Hepatocyte (in vitro differentiated cells): ENCODE results near the gene PRRT3. TPM values are rescaled to one million over a fixed set of nuclear protein-coding genes. Genes with fewer than 3 reads are reported as not detected.
"Not testable (repeated sequence)": the region's sequence is repeated elsewhere in the genome, so short reads cannot be mapped to it uniquely, and the experiment has no call there.

ENCODE experiments used
- DNase-seq: peaks from one replicate; pipeline ENCODE4 v3.0.0-alpha.2; 2016; ENCODE audit warnings: low spot score
- H2AFZ ChIP-seq: fragments of 200-600 bp; sonication (generic); 2 replicates; pipeline ENCODE4 v1.6.0; 2016; ENCODE audit warnings: antibody characterized with exemption, mild to moderate bottlenecking
- H3K27ac ChIP-seq: fragments of 200-600 bp; sonication (generic); 2 replicates; pipeline ENCODE4 v1.5.1; 2016; ENCODE audit warnings: mild to moderate bottlenecking
- H3K27me3 ChIP-seq: fragments of 200-600 bp; sonication (generic); 2 replicates; pipeline ENCODE4 v1.6.1; 2016
- H3K36me3 ChIP-seq: fragments of 200-600 bp; sonication (generic); replicated peaks from 2 replicates; pipeline ENCODE4 v1.5.1; 2016; ENCODE audit warnings: low read depth; ENCODE audit not compliant: insufficient read depth
- H3K4me1 ChIP-seq: fragments of 200-600 bp; sonication (generic); 2 replicates; pipeline ENCODE4 v1.5.1; 2016; ENCODE audit warnings: mild to moderate bottlenecking, moderate library complexity; ENCODE audit not compliant: insufficient read depth
- H3K4me2 ChIP-seq: fragments of 200-600 bp; sonication (generic); 2 replicates; pipeline ENCODE4 v1.6.0; 2016
- H3K4me3 ChIP-seq: fragments of 200-600 bp; sonication (generic); 2 replicates; pipeline ENCODE4 v1.5.1; 2016; ENCODE audit warnings: mild to moderate bottlenecking
- H3K79me2 ChIP-seq: fragments of 200-600 bp; sonication (generic); 2 replicates; pipeline ENCODE4 v1.6.0; 2017; ENCODE audit warnings: mild to moderate bottlenecking
- H3K9me2 ChIP-seq: fragments of 200-600 bp; sonication (generic); replicated peaks from 2 replicates; pipeline ENCODE4 v1.6.0; 2017; ENCODE audit warnings: mild to moderate bottlenecking; ENCODE audit not compliant: insufficient read depth
- H3K9me3 ChIP-seq: fragments of 200-600 bp; sonication (generic); 2 replicates; pipeline ENCODE4 v1.5.1; 2016; ENCODE audit warnings: low read depth, mild to moderate bottlenecking
- H4K20me1 ChIP-seq: fragments of 200-600 bp; sonication (generic); 2 replicates; pipeline ENCODE4 v1.6.0; 2016; ENCODE audit warnings: mild to moderate bottlenecking; ENCODE audit not compliant: insufficient read depth, poor library complexity, severe bottlenecking
- EZH2 ChIP-seq: fragments of 200-600 bp; sonication (generic); IDR thresholded peaks from 2 replicates; pipeline ENCODE4 v1.6.1; 2016; ENCODE audit warnings: antibody characterized with exemption, mild to moderate bottlenecking, borderline replicate concordance
- EZH2phosphoT487 ChIP-seq: fragments of 200-600 bp; sonication (generic); IDR thresholded peaks from one replicate; pipeline ENCODE4 v1.6.1; 2018; ENCODE audit warnings: antibody characterized with exemption, mild to moderate bottlenecking, low read depth, moderate library complexity; ENCODE audit not compliant: unreplicated experiment, severe bottlenecking
- WGBS: methylation state at CpG from one replicate; pipeline ENCODE4 v1.1.6; 2016; ENCODE audit warnings: low lambda C conversion rate; ENCODE audit errors: missing lambda C conversion rate; 5-methylcytosine and 5-hydroxymethylcytosine counted together
- polyA plus RNA-seq: library from polyadenylated mRNA; unstranded; fragments of >200 nt; fragmentation: Nextera tagmentation; extraction: Ambion mirVana; gene quantifications from 2 replicates; pipeline ENCODE4 v1.2.1, GENCODE V29; 2016
- total RNA-seq: library from RNA; depleted of rRNA; stranded (reverse); fragments of >200 nt; gene quantifications from 2 replicates; pipeline ENCODE4 v1.2.3, GENCODE V29; 2014
- TF ChIP-seq, protein P1 (sequence below): fragments of 200-600 bp; sonication (generic); IDR thresholded peaks from 2 replicates; pipeline ENCODE4 v1.5.1; 2016; ENCODE audit warnings: antibody characterized with exemption, mild to moderate bottlenecking; ENCODE audit not compliant: poor library complexity

Gene PRRT3
- total and polyA plus RNA-seq, 2 experiments from 2014 or later: 2.0 to 2.5 TPM

DNA sequence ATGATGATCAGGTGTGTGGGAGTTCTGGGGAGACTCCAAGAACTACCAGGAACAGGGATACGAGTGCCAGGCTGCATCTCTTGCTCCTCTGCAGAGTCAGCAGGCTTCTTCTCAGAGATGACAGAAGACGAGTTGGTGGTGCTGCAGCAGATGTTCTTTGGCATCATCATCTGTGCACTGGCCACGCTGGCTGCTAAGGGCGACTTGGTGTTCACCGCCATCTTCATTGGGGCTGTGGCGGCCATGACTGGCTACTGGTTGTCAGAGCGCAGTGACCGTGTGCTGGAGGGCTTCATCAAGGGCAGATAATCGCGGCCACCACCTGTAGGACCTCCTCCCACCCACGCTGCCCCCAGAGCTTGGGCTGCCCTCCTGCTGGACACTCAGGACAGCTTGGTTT is 7.9 kb downstream of the PRRT3 start:
- Histone ChIP-seq H3K79me2 (no peaks in the 10 kb centered on the region), H3K27me3 (no peaks in the 10 kb centered on the region), H4K20me1 (no peaks in the 10 kb centered on the region), H3K4me3 (no peak overlapping the region), H3K9me2 (no peaks in the 10 kb centered on the region), H3K4me2 (no peak overlapping the region), H3K9me3 (no peaks in the 10 kb centered on the region), H3K36me3 (no peaks in the 10 kb centered on the region), H3K27ac (no peak overlapping the region), H3K4me1 (peaks cover 4% of the 10 kb centered on the region), H2AFZ (no peak overlapping the region)
- 95% methylated on average over 11 of the region's 11 CpGs for WGBS
- no peak for DNase-seq
- no peak for TF ChIP-seq EZH2phosphoT487

DNA sequence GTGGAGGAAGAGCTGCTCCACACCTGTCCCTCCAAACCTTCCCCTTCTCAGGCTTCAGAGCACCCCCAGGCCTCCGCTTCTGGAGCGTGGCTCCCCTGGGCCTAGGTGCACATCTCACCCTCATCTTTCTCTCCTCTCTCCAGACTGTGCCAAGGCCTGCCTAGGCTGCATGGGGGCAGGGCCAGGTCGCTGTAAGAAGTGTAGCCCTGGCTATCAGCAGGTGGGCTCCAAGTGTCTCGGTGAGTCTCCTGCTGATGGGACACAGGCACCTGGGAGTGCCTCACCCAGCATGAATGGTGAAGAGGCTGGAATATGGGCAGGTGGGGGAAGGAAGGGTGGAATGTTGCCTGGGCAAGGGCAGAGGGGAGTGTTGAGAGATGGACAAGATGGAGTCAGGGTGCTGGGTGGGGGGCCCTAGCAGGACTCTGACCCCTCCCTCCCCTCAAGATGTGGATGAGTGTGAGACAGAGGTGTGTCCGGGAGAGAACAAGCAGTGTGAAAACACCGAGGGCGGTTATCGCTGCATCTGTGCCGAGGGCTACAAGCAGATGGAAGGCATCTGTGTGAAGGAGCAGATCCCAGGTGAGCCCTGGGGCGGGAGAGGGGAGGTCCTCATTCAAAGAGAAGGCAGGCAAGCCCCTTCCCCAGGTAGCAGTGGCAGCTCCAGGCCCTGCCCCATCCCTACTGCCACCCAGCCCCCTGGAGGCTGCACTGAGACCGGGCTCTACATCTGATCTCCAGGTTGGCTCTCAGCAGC is 9.1 kb downstream of the PRRT3 start:
- Histone ChIP-seq H3K79me2 (no peaks in the 10 kb centered on the region), H3K36me3 (no peaks in the 10 kb centered on the region), H3K4me1 (peaks cover 4% of the 10 kb centered on the region), H3K4me2 (no peak overlapping the region), H4K20me1 (no peaks in the 10 kb centered on the region), H3K9me3 (no peaks in the 10 kb centered on the region), H3K4me3 (no peak overlapping the region), H2AFZ (no peak overlapping the region), H3K27ac (no peak overlapping the region), H3K9me2 (no peaks in the 10 kb centered on the region), H3K27me3 (no peaks in the 10 kb centered on the region)
- no peak for DNase-seq
- TF ChIP-seq, protein P1, sequence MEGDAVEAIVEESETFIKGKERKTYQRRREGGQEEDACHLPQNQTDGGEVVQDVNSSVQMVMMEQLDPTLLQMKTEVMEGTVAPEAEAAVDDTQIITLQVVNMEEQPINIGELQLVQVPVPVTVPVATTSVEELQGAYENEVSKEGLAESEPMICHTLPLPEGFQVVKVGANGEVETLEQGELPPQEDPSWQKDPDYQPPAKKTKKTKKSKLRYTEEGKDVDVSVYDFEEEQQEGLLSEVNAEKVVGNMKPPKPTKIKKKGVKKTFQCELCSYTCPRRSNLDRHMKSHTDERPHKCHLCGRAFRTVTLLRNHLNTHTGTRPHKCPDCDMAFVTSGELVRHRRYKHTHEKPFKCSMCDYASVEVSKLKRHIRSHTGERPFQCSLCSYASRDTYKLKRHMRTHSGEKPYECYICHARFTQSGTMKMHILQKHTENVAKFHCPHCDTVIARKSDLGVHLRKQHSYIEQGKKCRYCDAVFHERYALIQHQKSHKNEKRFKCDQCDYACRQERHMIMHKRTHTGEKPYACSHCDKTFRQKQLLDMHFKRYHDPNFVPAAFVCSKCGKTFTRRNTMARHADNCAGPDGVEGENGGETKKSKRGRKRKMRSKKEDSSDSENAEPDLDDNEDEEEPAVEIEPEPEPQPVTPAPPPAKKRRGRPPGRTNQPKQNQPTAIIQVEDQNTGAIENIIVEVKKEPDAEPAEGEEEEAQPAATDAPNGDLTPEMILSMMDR: no peak
- no peak for TF ChIP-seq EZH2phosphoT487
- no peak for TF ChIP-seq EZH2
- WGBS: 89% methylated on average over 8 of the region's 11 CpGs

GRCh38 chr3:9942164-9942563 is 10.0 kb downstream of the PRRT3 start:
- H3K4me1 ChIP-seq: no peaks in the 10 kb centered on the region
- no peaks in the 10 kb centered on the region for H3K9me3 ChIP-seq
- H3K4me2 ChIP-seq: no peak overlapping the region
- TF ChIP-seq EZH2 (no peak), EZH2phosphoT487 (no peak)
- TF ChIP-seq, protein P1: no peak
- H3K9me2 ChIP-seq: no peaks in the 10 kb centered on the region
- H3K79me2 ChIP-seq: no peaks in the 10 kb centered on the region
- 93% methylated on average over 4 of the region's 4 CpGs for WGBS
- no peak for DNase-seq
- H4K20me1 ChIP-seq: no peaks in the 10 kb centered on the region
- H3K27ac ChIP-seq: no peak overlapping the region
- no peaks in the 10 kb centered on the region for H3K36me3 ChIP-seq
- no peak overlapping the region for H3K4me3 ChIP-seq
- H3K27me3 ChIP-seq: no peaks in the 10 kb centered on the region
- no peak overlapping the region for H2AFZ ChIP-seq

- Histone ChIP-seq H4K20me1 (no peaks in the 10 kb centered on the region), H3K36me3 (no peaks in the 10 kb centered on the region), H3K79me2 (peaks cover 11% of the 10 kb centered on the region), H2AFZ (no peak overlapping the region), H3K4me3 (no peak overlapping the region), H3K9me3 (no peaks in the 10 kb centered on the region), H3K9me2 (no peaks in the 10 kb centered on the region), H3K4me2 (no peak overlapping the region), H3K27ac (no peak overlapping the region), H3K27me3 (no peaks in the 10 kb centered on the region), H3K4me1 (no peaks in the 10 kb centered on the region)
- TF ChIP-seq, protein P1: no peak
- TF ChIP-seq EZH2 (no peak), EZH2phosphoT487 (no peak)
- WGBS: 99% methylated on average over 10 of the region's 10 CpGs
- DNase-seq: no peak
These were observed 11.5 kb downstream of the PRRT3 start for GRCh38 chr3:9940746-9941145.

GRCh38 chr3:9939906-9940305 is 12.3 kb downstream of the PRRT3 start:
- 97% methylated on average over 23 of the region's 32 CpGs for WGBS
- H3K9me3 ChIP-seq, H2AFZ ChIP-seq, H3K36me3 ChIP-seq, H3K27me3 ChIP-seq, H3K4me2 ChIP-seq, H4K20me1 ChIP-seq, H3K27ac ChIP-seq, H3K9me2 ChIP-seq, H3K4me1 ChIP-seq, DNase-seq, H3K4me3 ChIP-seq: not testable (repeated sequence)
- H3K79me2 ChIP-seq: peaks cover 18% of the 10 kb centered on the region
